NB4 (cell line): ENCODE measurements around the gene STK32C.

ENCODE experiments used
- POLR2A ChIP-seq: IDR thresholded peaks from 2 replicates; pipeline ENCODE4 v1.6.1; 2011; ENCODE audit warnings: mild to moderate bottlenecking; ENCODE audit not compliant: insufficient read length; ENCODE audit errors: extremely low read depth
- TF ChIP-seq, protein P1 (sequence below): IDR thresholded peaks from 2 replicates; pipeline ENCODE4 v1.6.1; 2011; ENCODE audit warnings: low read depth, low read length
- TF ChIP-seq, protein P2 (sequence below): IDR thresholded peaks from one replicate; pipeline ENCODE4 v1.5.1; 2012; ENCODE audit warnings: low read depth, low read length

DNA sequence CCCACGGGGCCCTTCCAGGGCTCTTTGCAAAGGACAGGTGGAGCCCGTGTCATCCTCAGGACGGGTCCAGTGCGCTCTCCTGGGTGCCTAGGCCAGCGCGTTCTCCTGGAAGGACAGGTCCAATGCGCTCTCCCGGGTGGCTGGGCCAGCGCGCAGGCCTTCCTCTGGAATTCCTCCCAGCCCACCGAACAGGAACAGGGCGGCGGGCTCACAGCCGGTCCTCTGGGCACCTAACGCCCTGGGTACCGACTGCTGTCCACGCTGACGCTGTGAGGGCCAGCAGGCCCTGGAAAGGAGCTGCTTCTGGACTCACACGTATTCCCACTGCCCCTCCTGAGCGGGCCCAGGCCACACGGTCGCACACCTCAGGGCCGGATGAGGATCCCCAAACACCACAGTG, 49.3 kb downstream of the STK32C start:
- TF ChIP-seq, protein P1, sequence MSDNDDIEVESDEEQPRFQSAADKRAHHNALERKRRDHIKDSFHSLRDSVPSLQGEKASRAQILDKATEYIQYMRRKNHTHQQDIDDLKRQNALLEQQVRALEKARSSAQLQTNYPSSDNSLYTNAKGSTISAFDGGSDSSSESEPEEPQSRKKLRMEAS, result no peak
- TF ChIP-seq, protein P2, sequence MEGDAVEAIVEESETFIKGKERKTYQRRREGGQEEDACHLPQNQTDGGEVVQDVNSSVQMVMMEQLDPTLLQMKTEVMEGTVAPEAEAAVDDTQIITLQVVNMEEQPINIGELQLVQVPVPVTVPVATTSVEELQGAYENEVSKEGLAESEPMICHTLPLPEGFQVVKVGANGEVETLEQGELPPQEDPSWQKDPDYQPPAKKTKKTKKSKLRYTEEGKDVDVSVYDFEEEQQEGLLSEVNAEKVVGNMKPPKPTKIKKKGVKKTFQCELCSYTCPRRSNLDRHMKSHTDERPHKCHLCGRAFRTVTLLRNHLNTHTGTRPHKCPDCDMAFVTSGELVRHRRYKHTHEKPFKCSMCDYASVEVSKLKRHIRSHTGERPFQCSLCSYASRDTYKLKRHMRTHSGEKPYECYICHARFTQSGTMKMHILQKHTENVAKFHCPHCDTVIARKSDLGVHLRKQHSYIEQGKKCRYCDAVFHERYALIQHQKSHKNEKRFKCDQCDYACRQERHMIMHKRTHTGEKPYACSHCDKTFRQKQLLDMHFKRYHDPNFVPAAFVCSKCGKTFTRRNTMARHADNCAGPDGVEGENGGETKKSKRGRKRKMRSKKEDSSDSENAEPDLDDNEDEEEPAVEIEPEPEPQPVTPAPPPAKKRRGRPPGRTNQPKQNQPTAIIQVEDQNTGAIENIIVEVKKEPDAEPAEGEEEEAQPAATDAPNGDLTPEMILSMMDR, result no peak
- TF ChIP-seq POLR2A, result no peak
